ENCODE data around the gene E2F4.

E2F4 gene

DNA sequence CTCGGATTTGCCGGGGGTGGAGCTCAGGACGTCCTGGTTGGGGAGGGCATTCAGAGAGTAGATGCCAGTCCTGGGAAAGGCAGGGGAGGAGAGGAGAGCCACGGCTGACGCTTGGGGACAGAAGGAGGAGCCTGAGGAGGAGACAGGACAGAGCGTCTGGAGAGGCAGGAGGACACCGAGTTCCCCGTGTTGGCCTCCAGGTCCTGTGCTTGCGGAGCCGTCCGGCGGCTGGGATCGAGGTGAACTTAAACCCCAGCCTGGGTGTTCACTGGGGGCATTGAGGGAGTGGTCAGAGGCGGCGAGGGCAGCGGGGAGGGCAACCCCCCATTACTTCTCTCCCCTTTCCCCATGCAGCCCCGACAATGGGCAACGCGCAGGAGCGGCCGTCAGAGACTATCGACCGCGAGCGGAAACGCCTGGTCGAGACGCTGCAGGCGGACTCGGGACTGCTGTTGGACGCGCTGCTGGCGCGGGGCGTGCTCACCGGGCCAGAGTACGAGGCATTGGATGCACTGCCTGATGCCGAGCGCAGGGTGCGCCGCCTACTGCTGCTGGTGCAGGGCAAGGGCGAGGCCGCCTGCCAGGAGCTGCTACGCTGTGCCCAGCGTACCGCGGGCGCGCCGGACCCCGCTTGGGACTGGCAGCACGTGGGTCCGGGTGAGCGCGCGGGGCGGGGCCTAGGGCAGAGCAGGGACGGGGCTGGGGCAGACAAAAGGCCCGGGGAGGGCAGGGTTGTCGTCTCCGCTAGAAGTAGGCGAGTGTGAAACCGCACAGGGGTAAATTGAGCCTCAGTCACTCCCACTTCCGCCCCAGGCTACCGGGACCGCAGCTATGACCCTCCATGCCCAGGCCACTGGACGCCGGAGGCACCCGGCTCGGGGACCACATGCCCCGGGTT, 17.9 kb upstream of the E2F4 start:
- no peak for DNase-seq (ENCODE audit: low read depth, low spot score)

DNA sequence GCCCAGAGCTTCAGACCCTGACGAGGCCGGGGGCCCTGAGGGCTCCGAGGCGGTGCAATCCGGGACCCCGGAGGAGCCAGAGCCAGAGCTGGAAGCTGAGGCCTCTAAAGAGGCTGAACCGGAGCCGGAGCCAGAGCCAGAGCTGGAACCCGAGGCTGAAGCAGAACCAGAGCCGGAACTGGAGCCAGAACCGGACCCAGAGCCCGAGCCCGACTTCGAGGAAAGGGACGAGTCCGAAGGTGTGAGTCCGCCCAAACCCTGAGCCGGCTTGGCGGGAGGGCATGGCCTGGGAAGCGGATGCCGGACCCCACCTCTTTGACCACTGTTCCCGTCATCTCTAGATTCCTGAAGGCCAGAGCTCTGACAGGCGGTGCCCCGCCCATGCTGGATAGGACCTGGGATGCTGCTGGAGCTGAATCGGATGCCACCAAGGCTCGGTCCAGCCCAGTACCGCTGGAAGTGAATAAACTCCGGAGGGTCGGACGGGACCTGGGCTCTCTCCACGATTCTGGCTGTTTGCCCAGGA, 17.2 kb upstream of the E2F4 start:
- DNase-seq (ENCODE audit: low read depth, low spot score): no peak

DNA sequence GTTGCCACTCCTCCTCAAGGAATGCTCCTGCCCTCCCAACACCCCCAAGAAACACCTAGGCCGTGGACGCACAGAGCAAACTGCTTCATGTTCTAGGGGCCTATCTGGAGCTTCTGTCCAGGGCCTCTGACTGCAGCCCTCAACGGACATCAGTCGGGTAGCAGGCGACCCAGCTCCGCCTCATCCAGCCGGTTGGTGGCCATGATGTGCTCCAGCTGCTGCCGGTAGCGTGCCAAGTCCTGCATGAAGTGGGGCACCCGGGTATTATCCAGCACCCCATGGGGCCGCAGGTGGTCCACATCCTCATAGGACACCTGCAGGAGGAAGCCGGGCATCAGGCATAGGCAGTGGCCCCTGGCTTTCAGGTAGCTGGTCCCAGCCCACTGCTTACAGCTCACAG, 15.3 kb upstream of the E2F4 start:
- no peak for DNase-seq (ENCODE audit: low read depth, low spot score)

DNA sequence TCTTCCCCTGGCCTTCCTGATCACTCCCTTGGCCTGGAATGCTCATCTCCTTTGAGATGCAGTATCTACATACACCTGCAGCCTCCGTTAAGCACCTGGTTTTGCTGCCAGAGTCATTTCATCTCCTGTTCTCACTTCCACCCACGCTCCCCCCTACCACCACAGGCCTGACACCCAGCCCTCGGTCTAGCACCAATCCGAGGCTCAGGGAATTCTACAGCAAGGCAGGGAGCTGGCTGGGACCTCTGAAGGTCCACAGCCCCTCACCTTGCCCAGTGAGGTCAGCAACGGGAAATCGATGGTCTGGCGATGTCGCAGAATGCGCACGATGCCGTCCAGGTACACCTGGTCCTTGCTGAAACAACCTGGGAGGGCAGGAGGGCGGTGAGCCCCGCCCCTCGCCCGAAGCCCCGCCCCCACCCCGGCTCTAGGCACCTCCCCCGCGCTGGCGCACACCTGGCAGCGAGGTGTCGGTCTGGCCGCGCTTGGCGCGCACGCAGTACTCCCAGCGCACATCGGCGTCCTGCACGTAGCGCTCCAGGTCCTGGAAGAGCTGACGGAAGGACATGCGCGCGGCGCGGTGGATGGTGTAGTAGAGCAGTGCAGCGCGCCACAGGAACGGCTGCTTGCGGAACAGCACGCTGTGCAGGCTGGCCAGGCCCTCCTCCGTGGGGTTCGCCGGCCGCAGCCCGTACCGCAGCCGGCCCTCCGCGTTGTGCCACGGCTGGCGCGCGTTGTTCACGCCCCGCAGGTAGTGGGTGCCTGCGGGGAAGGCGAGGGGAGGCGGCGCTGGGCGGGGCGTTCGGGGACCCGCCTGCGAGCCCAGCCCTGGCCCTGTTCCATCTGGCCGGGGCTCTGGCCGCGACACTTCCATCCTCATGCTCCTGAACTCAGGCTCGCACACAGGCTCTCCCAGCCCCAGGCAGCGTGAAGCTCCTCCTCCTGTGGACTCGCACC, 13.9 kb upstream of the E2F4 start:
- DNase-seq (ENCODE audit: low read depth, low spot score): no peak

DNA sequence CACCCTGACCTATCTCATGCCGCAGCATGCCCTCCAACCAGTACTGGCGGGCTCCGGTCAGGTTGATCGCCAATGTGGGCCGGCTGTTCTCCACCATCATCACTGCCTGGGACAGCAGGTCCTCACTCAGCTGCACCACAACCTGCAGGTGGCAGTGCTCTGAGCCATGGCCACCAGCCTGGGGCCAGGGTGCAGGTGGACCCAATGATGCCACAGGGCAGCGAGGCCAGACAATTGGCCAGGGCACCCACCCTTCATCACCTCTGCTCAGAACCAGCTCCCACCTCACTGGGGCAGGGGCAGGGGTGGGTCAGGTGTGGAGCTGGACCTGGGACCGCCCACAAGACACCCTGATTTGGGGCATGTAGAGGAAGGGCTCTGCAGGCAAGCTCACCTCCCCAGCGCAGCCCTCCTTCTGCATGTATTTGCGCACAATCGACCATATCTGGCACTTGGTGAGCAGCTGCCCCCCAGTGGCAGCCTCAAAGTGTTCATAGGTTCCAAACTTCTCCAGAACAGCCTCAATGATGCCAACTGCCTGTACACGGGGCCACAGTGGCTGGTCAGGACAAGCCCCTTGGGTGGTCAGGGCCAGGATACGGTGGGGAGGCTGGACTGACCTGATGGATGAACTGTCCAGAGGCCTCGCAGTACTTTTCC, 12.4 kb upstream of the E2F4 start:
- no peak for DNase-seq (ENCODE audit: low read depth, low spot score)

DNA sequence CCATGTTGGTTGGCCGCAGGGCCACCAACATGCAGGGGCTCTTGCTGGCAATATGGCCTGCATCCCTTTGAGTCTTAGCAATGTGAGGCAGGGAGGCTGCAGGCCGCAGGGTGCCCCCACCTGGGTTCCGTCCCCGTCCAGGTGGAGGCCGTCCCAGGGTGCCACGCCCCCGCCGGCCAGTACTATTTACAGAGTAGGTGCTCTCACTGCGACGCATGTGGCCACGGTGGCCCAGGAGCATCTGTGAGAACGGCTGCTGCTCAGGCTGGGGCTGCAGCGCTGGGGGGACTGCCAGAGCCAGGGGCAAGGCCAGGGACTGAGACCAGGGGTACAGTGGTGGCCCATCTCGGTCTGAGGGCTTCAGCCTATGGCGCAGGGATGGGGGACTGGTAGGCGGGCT, 11.8 kb upstream of the E2F4 start:
- no peak for DNase-seq (ENCODE audit: low read depth, low spot score)

DNA sequence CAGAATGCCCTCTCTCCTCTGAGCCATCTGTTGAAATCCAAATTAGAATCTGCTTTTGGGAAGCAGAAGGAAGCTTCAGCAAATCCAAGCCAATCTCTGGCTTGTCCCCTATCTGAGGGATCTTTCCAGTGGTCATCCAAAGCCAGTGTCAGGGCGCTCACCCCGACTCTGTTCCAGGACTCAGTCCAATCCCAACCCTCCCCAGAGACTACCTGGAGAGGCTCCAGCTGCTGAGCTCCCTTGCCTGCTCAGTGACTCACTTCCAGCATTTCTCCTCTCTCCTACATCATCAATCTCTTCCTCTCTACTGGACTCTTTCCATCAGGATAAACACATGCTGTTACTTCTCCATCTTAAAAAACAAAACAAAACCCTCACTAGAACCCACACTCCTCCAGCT, 10.6 kb upstream of the E2F4 start:
- no peak for DNase-seq (ENCODE audit: low read depth, low spot score)

DNA sequence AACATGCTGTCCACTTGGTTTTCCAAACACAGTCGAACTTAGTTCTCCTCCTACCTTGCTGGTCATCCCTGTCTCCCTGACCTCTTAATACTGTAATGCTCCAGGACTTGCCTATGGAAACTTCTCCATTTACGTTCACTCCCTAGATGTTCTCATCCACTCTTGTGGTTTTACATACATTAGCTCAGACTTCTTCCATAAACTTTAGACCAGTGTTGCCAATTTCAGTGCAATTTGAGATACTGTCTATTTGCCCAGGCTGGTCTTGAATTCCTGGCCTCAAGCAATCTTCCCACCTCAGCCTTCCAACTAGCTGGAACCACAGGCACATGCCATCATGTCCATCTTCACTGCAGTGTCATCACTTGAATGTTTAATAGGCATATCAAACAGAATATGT, 9.7 kb upstream of the E2F4 start:
- no peak for DNase-seq (ENCODE audit: low read depth, low spot score)

DNA sequence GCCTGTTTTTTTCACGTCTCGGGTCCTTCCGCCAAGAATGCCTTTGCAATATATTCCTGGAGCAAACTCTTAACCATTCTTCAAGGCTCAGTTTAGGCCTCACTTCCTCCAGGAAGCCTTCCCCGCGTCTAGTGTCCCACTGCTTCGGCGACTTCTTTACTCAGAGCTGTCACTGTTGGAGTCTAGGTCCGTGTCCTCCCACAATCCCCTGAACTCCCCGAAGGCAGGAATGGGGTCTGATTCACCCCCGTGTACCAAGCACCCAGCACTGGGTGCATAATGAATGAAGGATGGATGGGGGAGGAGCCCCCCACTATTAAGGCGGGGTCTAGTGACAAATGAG, 8.7 kb upstream of the E2F4 start:
- no peak for DNase-seq (ENCODE audit: low read depth, low spot score)

DNA sequence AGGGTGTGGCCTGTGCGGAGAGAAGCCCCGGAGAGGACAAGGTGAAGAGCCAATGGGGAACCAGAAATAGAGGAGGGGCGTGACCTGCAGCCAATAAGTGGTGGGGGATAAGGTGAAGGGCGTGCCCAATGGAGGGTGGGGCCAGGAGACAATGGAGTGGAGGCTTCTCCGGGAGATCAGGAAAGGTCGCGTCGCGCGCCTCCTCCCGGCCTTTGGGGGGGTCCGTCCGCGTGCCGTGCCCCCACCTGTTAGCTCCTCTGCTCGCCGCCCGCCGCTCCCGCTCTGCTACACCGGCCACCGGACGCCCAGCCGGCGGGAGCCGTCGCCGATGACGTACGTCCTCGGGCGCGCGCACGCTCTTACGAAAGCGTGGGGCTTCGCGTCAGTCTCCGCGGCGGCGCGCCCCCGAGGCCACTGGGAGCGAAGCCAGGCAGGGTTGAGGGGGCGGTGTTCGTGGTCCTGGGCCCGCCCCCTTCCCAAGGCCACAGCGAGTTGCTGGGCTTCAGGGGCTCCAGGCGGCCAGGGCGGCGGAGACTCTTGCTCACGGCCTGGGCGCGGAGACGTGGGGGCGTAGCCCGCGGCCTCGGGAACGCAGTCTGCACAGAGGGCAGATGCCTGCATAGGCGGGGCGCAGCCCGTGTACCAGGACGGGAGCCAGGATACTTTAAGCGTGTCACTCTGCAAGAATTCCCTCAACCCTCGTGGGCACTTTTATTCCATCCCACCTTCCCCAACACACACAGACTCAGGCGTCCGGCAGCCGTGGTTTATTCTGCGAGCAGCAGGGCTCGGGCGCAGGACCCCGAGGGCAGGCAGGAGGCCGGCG, 8.1 kb upstream of the E2F4 start, which contains the start of gene MATCAP1:
Gene MATCAP1 (minus strand): TSS at position 337 of the 826 bp plus-strand sequence. CDS start 3,353 bp downstream, outside the sequence.
- peak; percentile 90 for DNase-seq (ENCODE audit: low read depth, low spot score)

DNA sequence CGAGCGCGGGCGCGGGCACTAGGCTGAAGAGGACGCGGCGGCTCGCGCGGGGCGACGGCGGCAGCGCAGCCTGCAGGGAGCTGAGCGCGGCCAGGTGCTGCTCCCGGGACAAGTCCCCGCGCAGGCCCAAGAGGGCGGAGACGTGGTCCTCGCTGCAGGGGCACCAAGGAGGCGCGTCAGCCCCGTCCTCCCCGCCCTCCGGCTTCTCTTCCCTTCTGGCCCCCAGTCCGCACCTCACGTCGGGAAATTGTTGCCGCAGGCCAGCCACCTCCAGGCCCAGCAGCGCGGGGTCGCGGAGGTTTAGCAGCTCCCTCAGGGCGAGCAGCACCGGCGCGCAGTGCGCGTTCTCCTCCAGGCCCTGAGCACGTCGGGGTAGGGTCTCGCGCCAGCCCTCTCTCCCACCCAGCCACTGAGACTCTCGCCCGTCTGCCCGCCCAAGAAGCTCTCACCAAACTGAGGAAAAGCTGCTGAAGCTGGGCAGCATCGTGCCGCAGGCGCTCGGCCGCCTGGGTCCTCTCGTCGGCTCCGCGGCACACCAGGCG, 7.4 kb upstream of the E2F4 start:
- DNase-seq (ENCODE audit: low read depth, low spot score): no peak

DNA sequence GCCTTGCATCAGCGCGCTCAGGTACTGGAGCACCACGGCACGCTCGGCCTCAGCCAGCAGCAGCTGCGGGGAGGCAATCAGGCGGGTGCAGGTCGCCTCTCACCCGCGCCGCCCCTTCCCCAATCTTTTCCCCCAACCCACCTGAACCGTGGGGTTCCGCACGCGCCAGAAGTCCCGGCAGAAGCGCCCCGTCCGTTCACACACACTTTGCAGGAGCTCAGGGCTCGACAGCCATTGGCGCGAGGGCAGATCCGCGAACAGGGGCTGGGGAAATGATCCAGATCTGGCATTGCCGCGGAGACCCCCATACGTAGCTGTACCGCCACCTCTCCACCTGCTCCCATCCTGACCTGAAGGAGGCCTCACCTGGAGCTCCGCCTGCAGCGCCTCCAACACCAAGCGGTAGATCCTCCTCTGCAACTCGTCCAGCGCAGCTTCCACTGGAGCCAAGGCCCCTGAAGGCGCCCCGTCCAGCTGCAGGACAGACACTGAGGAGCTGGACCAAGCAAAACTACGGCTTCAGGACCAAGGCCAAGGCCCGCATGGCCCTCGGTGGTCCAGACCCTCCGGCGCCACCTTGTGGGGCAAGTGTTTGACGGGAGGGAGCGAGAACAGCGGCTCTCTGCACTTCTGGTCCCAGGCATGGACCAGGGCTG, 6.8 kb upstream of the E2F4 start:
- DNase-seq (ENCODE audit: low read depth, low spot score): peak; percentile 50

DNA sequence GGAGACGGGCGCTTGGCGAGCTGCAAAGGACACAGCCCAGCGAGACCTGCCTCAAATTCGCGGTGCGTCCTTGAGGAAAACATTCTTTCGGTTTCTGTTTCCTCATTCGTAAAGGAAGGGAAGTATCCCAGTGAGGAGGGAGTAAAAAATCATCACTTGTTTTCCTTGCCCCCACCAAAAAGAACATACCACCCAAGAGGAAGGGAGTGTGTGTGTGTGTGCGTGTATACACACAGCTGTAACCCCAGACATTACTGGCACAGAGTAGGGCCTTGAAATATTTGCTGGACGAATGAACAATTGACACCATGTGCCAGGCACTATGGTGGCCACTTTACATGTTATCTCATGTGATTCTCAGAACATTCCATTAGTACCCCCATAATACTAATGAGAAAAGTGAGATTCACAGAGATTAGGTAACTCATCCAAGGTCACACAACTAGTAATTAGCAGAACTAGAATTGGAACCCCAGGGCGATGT, 6.3 kb upstream of the E2F4 start:
- DNase-seq (ENCODE audit: low read depth, low spot score): no peak

DNA sequence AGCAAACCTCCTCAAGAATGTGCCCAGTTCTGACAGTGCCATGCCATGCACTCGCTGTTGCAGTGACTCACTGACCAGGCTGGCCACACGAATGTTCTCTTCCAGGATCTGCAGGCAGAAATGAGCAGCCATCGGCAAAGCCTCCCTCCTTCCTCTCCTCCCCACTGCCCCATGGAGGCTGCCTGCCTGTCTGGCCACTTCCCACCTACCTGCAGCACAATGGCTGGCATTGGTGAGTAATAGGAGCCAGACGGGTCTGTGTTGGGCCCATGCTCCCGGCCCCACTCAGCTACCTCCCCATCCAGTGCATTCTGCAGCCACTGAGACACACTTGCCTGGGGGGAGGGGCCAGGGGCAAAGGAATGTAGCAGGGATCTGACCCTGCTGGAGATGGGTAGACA, 5.4 kb upstream of the E2F4 start:
- DNase-seq (ENCODE audit: low read depth, low spot score): no peak

DNA sequence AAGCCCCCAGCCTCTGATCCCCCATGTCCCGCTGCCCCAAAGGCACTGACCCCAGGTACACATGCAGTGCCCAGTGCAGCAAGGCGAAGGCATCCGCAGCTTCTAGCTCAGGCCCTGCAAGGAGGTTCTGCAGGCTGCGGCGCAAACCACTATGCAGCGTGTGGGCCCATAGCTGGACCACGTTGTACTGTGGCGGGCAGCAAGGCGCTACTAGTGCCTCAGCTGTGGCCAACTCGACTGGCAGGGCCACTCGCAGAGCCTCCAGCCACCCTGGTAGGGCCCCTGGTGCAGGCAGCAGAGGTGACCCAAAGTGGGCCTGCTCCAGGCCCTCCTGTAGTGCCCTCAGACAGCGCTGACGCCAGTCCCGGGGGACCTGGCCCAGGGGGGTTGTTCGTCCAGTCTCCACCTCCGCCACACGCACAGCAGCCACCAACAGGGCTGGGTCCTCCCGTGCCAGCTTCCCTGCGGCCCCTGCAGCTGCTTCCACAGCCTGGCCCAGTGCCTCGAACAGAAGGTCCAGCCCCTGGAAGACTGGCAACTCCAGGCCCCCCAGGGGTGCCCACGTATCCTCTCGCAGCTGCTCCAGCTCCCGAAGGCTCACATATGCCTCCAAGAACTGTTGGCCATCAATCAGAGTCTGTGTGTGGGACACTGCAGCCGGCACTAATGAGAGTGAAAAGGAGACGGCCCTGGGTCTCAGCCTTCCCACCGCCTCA, 4.6 kb upstream of the E2F4 start:
- DNase-seq (ENCODE audit: low read depth, low spot score): no peak

DNA sequence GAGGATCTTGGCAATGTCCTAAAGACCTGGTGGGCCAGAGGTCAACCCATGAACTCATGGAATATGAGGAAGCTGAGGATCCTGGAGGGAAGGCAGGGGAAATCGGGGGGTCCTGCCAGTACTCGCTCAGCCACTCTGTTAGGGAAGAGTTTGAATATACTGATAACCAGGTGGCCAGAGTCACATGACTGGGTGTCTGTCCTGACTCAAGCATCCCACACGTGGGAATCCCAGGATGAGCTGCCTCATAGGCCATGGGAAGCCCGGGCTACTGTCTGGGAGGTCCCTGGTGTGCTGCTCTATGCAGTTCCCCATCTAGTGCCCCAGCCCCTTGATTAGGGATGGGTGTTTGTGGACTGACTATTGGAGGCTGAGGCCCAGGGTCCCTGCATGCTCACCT, 3.6 kb upstream of the E2F4 start:
- DNase-seq (ENCODE audit: low read depth, low spot score): no peak

DNA sequence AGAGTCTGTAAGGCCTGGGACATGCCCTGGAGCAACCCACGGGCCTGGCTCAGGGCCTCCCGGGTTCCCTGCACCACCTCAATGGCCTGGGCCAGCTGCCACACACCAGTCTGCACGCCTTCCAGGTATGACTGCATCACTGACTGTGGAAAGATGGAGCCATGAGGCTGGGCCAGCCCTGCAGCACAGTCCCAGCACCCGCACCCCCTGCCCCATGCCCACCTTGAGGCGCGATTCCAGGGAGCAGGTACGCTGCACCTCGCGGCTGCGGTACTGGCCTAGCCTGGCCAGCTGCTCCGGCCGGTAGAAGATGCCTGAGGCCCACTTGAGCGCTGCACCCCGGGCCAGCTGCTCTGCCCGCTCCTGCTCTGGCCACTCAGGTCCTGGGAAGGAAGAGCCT, 3.2 kb upstream of the E2F4 start:
- DNase-seq (ENCODE audit: low read depth, low spot score): no peak

DNA sequence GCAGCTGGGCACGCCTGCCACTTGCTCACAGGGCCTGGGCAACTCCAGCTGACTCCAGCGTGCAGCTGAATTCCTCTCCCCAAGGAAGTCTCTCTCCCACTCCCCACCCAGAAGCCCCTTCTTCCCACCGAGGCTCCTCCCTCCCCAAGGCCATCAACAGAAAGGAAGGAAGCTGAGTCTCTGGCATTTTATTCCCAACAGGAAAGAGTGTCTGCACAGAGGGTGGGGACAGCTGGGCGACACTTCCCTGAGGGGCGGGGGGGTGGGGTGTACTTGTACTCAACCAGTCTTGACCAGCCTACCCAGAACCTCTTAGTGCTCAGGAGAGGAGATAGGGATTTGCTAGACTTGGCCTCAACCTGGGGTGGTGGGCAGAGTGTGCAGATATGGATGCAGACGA, 1.9 kb upstream of the E2F4 start, which contains the start of gene EXOC3L1:
Gene EXOC3L1 (minus strand): TSS at position 96 of the 400 bp plus-strand sequence. CDS start 460 bp downstream, outside the sequence.
- no peak for DNase-seq (ENCODE audit: low read depth, low spot score)
